HAP-1 (cell line): ENCODE results near the gene GREB1.

Experiments
- DNase-seq, 2 experiments: peaks; one replicate each; pipeline ENCODE4 v3.0.0-alpha.2; 2016 to 2020; ENCODE audit warnings: low spot score in 2 of 2
- H3K27me3 ChIP-seq: fragments of 250-450 bp; sonication (Bioruptor Pico); 2 replicates; pipeline ENCODE4 v1.5.1; 2020; ENCODE audit warnings: low read depth, mild to moderate bottlenecking, moderate library complexity
- H3K36me3 ChIP-seq: fragments of 250-450 bp; sonication (Bioruptor Pico); replicated peaks from 2 replicates; pipeline ENCODE4 v1.5.1; 2020; ENCODE audit warnings: mild to moderate bottlenecking
- H3K4me1 ChIP-seq: fragments of 250-450 bp; sonication (Bioruptor Pico); 2 replicates; pipeline ENCODE4 v1.5.1; 2020; ENCODE audit warnings: mild to moderate bottlenecking
- H3K4me3 ChIP-seq: fragments of 250-450 bp; sonication (Bioruptor Pico); 2 replicates; pipeline ENCODE4 v1.5.1; 2020; ENCODE audit warnings: mild to moderate bottlenecking, moderate library complexity
- H3K9me3 ChIP-seq: fragments of 250-450 bp; sonication (Bioruptor Pico); 2 replicates; pipeline ENCODE4 v1.5.1; 2020; ENCODE audit warnings: mild to moderate bottlenecking, moderate library complexity
- in situ Hi-C: fragments of 300-500 bp; cut with MboI; formaldehyde crosslinking; loops from 3 replicates; pipeline ENCODE4 v1.14.3; 2020; ENCODE audit warnings: low sequenced_read_pairs, inconsistent platforms, mixed read lengths

The GREB1 gene

DNA sequence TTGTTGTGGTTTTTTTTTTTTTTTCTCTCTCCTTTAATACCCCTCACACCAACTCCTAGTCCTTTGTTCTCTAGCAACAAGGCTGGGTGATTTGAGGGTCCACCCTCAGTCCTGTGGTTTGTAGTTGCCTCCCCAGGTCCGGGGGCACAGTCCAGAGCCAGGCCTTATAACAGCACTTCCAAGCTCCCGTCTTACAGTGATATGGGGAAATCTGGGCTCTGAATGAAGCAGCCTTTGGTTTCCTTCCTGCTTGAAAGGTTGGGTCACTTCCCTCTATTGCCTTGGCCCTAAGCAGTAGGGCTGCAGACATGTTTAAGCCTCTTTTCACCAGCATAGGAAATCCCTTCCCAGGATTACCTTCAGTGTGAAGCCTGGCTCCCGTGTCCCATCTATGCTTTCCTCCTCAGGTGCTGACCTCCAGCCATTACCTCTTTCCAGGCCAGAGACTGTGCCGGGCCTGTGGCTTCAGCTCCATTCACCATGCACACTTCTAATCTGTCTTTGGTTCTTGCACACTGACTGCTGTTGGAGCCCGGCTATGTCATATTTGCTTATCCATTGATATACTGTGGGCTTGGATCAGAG, 157.3 kb downstream of the GREB1 start:
- no peaks in the 10 kb centered on the region for H3K36me3 ChIP-seq
- peaks cover 4% of the 10 kb centered on the region; the same call in 1 of the 2 replicates for H3K4me1 ChIP-seq
- DNase-seq = no peak
- H3K9me3 ChIP-seq = no peaks in the 10 kb centered on the region
- H3K4me3 ChIP-seq = no peak overlapping the region
- H3K27me3 ChIP-seq = no peaks in the 10 kb centered on the region
- in situ Hi-C loops = loop anchor here (5.0 kb wide), 1 partner anchor 91 kb away; no protein-coding TSS in a partner anchor
